Stimulated activated naive CD8-positive, alpha-beta T cell treated with anti-CD3 and anti-CD28 coated beads, Interleukin-15, Interleukin-2, amounts not matched to agents 100 ng/mL and 50 ng/mL, for 24 hours (primary cell): Measurements from ENCODE around the gene RXFP1.
A peak's percentile ranks its signal among the peaks of the same experiment; 100 is the strongest.

Experiments
- H3K27ac Mint-ChIP-seq: one replicate; pipeline ENCODE4 v1.8.0; 2021; ENCODE audit warnings: mild to moderate bottlenecking, mixed read lengths
- H3K27me3 Mint-ChIP-seq: one replicate; pipeline ENCODE4 v1.8.0; 2021; ENCODE audit warnings: mixed read lengths
- H3K36me3 Mint-ChIP-seq: one replicate; pipeline ENCODE4 v1.8.0; 2021; ENCODE audit warnings: low read depth, mixed read lengths
- H3K4me1 Mint-ChIP-seq: one replicate; pipeline ENCODE4 v1.8.0; 2021; ENCODE audit warnings: low read depth, mixed read lengths
- H3K4me3 Mint-ChIP-seq: one replicate; pipeline ENCODE4 v1.8.0; 2021; ENCODE audit warnings: mild to moderate bottlenecking, mixed read lengths
- H3K9me3 Mint-ChIP-seq: one replicate; pipeline ENCODE4 v1.8.0; 2021; ENCODE audit warnings: mixed read lengths

Gene RXFP1

GRCh38 chr4:158664806-158665205 lies 143.1 kb downstream of the RXFP1 start:
- Mint-ChIP-seq H3K27ac (no peak overlapping the region), H3K36me3 (peaks cover 21% of the 10 kb centered on the region), H3K27me3 (peaks cover 3% of the 10 kb centered on the region), H3K4me1 (peaks cover 12% of the 10 kb centered on the region), H3K9me3 (no peaks in the 10 kb centered on the region), H3K4me3 (no peak overlapping the region)

- Mint-ChIP-seq H3K27me3 (no peaks in the 10 kb centered on the region), H3K9me3 (no peaks in the 10 kb centered on the region), H3K36me3 (peaks cover 21% of the 10 kb centered on the region), H3K4me3 (no peak overlapping the region), H3K27ac (no peak overlapping the region), H3K4me1 (peaks cover 24% of the 10 kb centered on the region)
Observed at GRCh38 chr4:158666892-158667291, 145.2 kb downstream of the RXFP1 start.

GRCh38 chr4:158667651-158668198 lies 146.0 kb downstream of the RXFP1 start:
- Mint-ChIP-seq H3K36me3 (peaks cover 21% of the 10 kb centered on the region), H3K27ac (no peak overlapping the region), H3K4me1 (peaks cover 31% of the 10 kb centered on the region), H3K9me3 (no peaks in the 10 kb centered on the region), H3K27me3 (no peaks in the 10 kb centered on the region), H3K4me3 (no peak overlapping the region)

- Mint-ChIP-seq H3K27me3 (no peaks in the 10 kb centered on the region), H3K4me1 (peaks cover 31% of the 10 kb centered on the region), H3K27ac (no peak overlapping the region), H3K4me3 (peak overlapping the region; percentile 10), H3K9me3 (no peaks in the 10 kb centered on the region), H3K36me3 (peaks cover 21% of the 10 kb centered on the region)
Observed at GRCh38 chr4:158669310-158669709, 147.6 kb downstream of the RXFP1 start.

- Mint-ChIP-seq H3K4me1 (peaks cover 31% of the 10 kb centered on the region), H3K36me3 (peaks cover 13% of the 10 kb centered on the region), H3K27ac (peak overlapping the region; percentile 97), H3K9me3 (no peaks in the 10 kb centered on the region), H3K4me3 (peak overlapping the region; percentile 97), H3K27me3 (no peaks in the 10 kb centered on the region)
Observed at GRCh38 chr4:158670975-158671664, 149.4 kb downstream of the RXFP1 start.

DNA sequence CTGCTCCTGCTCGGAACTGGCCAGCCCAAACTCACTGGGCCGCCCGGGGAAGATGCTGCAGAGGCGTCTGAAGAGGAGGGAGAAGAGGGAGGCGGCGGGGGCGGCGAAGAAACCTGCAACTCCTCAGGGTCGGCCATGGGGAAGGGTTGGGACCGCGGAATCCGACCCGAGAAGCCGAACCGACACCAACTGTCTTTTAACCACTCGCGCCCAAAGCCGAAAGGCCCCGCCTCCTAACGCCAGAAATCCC lies 149.9 kb downstream of the RXFP1 start, which contains the start of gene C4orf46:
C4orf46 (minus strand) TSS at position 223 of the 250 bp plus-strand sequence; CDS start at position 137, 86 bp downstream.
- H3K9me3 Mint-ChIP-seq: no peaks in the 10 kb centered on the region
- H3K4me1 Mint-ChIP-seq: peaks cover 31% of the 10 kb centered on the region
- peaks cover 9% of the 10 kb centered on the region for H3K36me3 Mint-ChIP-seq
- H3K27ac Mint-ChIP-seq: peak within 1 kb of the TSS; percentile 97
- peak within 1 kb of the TSS; percentile 97 for H3K4me3 Mint-ChIP-seq
- H3K27me3 Mint-ChIP-seq: no peaks in the 10 kb centered on the region

DNA sequence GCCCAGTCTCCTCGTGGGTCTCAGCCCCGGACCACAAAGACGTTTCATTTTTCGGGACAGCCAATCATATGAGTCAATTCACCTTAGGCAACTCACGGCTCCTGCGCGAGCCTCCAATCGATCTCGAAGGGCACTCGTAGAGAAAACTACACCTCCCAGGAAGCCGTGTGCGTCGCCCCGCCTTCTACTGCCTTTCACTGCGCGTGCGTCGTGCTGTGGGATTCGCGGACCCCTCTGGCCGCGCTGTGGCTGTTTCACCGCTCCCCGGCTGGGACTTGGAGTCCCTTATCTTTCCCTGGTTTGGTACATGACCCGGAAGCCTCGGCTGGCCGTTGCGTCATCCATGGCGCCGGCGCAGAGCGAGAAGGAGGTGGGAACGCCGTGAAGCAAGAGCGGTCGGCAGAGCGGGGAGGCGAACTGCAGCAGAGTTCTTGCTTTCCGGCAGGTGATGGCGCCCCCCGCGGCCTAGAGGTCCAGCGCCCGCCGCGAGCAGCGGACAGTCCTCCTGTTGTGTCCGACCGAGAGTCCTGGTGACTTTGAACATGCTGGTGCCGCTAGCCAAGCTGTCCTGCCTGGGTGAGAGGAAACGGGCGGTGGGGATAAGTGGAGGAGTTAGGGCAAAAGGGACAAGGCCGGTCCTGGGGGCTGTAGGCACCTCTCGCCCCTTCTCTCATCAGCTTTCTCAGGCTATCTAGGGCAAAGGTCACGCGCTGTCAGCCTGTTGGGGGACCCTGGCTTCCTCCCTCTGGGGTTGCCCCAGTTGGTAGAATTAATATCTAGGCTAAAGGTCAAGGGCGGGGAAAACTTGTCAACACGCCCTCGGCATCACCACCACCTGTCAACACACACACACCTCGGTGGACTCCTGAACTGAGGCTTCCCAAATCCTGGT lies 150.5 kb downstream of the RXFP1 start, which contains the start of gene ETFDH:
ETFDH (plus strand) TSS at position 382 of the 892 bp plus-strand sequence; CDS start at position 543, 161 bp downstream.
- Mint-ChIP-seq H3K4me3 (peak within 1 kb of the TSS; percentile 97), H3K4me1 (peaks cover 31% of the 10 kb centered on the region), H3K9me3 (no peaks in the 10 kb centered on the region), H3K36me3 (peaks cover 9% of the 10 kb centered on the region), H3K27ac (peak within 1 kb of the TSS; percentile 97), H3K27me3 (no peaks in the 10 kb centered on the region)

DNA sequence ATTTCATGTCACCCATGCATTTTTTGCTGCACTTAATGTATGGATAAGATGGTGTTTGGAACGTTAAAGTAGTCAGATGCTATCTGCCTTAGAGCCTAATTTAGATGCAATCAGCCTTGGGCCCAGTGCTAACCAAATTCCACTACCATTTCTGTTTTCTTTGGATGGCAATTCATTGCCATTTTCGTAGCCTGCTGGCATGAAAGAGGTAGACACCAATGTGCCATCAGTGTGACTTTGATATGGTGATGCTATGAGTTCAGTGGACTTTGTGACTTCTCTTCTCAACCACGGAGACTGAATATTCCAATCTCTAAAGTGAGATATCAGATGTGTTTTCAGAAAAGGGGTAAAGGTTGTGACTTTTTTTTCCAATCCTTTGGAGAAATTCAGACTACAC lies 152.0 kb downstream of the RXFP1 start:
- H3K27ac Mint-ChIP-seq: no peak overlapping the region
- H3K36me3 Mint-ChIP-seq: peaks cover 5% of the 10 kb centered on the region
- H3K9me3 Mint-ChIP-seq: no peaks in the 10 kb centered on the region
- H3K4me1 Mint-ChIP-seq: peaks cover 31% of the 10 kb centered on the region
- H3K27me3 Mint-ChIP-seq: no peaks in the 10 kb centered on the region
- no peak overlapping the region for H3K4me3 Mint-ChIP-seq

DNA sequence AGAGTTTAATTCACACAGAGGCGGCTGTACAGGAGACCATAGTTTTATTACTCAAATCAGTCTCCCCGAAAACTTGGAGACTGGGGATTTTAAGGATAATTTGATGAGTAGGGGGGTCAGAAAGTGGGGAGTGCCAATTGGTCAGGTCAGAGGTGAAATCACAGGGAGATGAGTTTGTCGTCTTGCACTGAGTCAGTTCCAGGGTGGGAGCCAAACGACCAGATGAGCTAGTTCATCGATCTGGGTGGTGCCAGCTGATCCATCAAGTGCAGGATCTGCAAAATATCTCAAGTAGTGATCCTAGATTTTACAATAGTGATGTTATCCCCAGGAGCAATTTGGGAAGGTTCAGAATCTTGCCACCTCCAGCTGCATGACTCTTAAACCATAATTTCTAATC lies 154.4 kb downstream of the RXFP1 start:
- peaks cover 9% of the 10 kb centered on the region for H3K36me3 Mint-ChIP-seq
- H3K27ac Mint-ChIP-seq: no peak overlapping the region
- H3K4me3 Mint-ChIP-seq: no peak overlapping the region
- no peaks in the 10 kb centered on the region for H3K27me3 Mint-ChIP-seq
- H3K9me3 Mint-ChIP-seq: no peaks in the 10 kb centered on the region
- peaks cover 15% of the 10 kb centered on the region for H3K4me1 Mint-ChIP-seq

DNA sequence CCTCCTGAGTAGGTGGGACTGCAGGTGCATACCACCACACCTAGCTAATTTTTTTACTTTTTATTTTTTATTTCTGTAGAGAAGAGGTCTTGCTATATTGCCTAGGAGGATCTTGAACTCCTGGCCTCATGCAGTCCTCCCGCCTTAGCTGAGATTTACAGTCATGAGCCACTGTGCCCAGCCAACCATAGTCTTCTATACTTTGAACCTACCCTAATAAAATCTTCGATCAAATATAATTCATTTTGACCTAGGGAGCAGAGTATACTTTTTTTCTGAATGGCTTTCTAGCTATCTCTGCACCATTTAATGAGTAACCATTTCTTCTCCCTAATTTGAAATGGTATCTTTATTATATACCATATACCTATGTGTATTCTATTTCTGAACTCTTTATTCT lies 157.1 kb downstream of the RXFP1 start:
- H3K27me3 Mint-ChIP-seq: no peaks in the 10 kb centered on the region
- peaks cover 1% of the 10 kb centered on the region for H3K4me1 Mint-ChIP-seq
- H3K36me3 Mint-ChIP-seq: peaks cover 15% of the 10 kb centered on the region
- H3K27ac Mint-ChIP-seq: no peak overlapping the region
- no peak overlapping the region for H3K4me3 Mint-ChIP-seq
- no peaks in the 10 kb centered on the region for H3K9me3 Mint-ChIP-seq

GRCh38 chr4:158681629-158682028 lies 159.9 kb downstream of the RXFP1 start:
- H3K36me3 Mint-ChIP-seq: peaks cover 27% of the 10 kb centered on the region
- no peaks in the 10 kb centered on the region for H3K4me1 Mint-ChIP-seq
- no peak overlapping the region for H3K27ac Mint-ChIP-seq
- H3K4me3 Mint-ChIP-seq: no peak overlapping the region
- H3K9me3 Mint-ChIP-seq: no peaks in the 10 kb centered on the region
- no peaks in the 10 kb centered on the region for H3K27me3 Mint-ChIP-seq

DNA sequence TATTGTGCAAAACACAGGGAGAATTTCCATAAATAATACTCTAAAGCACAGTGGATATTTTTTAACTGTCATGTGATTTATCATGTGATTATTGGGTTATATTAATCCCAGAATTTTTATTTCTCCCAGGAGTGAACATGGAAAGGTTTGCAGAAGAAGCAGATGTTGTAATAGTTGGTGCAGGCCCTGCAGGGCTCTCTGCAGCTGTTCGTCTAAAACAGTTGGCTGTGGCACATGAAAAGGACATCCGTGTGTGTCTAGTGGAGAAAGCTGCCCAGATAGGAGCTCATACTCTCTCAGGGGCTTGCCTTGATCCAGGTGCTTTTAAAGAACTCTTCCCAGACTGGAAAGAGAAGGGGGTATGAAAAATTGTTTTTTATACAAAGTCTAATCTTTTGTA lies 160.4 kb downstream of the RXFP1 start:
- H3K9me3 Mint-ChIP-seq: no peaks in the 10 kb centered on the region
- H3K27ac Mint-ChIP-seq: no peak overlapping the region
- peaks cover 32% of the 10 kb centered on the region for H3K36me3 Mint-ChIP-seq
- H3K4me1 Mint-ChIP-seq: no peaks in the 10 kb centered on the region
- H3K27me3 Mint-ChIP-seq: no peaks in the 10 kb centered on the region
- no peak overlapping the region for H3K4me3 Mint-ChIP-seq

DNA sequence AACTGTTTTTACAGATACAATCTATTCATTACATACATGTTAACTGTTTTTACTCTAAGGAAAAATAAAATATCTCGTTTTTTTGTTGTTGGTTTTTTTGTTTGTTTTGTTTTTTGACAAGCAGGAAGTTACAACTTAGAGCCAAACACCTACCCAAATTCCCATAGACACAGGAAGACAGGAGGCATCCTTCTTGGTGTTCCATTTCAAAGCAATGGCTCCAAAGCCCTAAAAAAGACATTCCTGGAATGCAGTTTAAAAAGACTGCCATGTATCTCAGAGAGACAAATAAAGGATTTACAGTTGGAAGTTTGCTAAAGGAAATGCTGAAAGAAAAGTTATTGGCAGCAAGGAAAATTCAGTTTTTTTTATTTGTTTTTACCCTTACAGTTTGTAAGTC lies 167.1 kb downstream of the RXFP1 start:
- Mint-ChIP-seq H3K4me1 (no peaks in the 10 kb centered on the region), H3K4me3 (no peak overlapping the region), H3K27me3 (no peaks in the 10 kb centered on the region), H3K27ac (no peak overlapping the region), H3K9me3 (no peaks in the 10 kb centered on the region), H3K36me3 (peaks cover 38% of the 10 kb centered on the region)
